GM23338 (cell line): ENCODE results near the gene ZFAND6. TPM values are rescaled to one million over a fixed set of nuclear protein-coding genes. Genes with fewer than 3 reads are reported as not detected.
"Not testable (repeated sequence)": the region's sequence is repeated elsewhere in the genome, so short reads cannot be mapped to it uniquely, and the experiment has no call there.

Source experiments
- ATAC-seq: fragments of 200-7000 bp; cut with Tn5 transposase; 3 replicates; pipeline ENCODE4 v1.9.1; 2020
- DNase-seq: peaks from one replicate; pipeline ENCODE4 v3.0.0-alpha.2; 2015; ENCODE audit warnings: low spot score
- H2AFZ ChIP-seq: fragments of 200-600 bp; sonication (generic); 2 replicates; pipeline ENCODE4 v1.8.0; 2016; ENCODE audit warnings: antibody characterized with exemption, mild to moderate bottlenecking, moderate library complexity
- H3F3A ChIP-seq: fragments of 200-600 bp; sonication (generic); replicated peaks from 2 replicates; pipeline ENCODE4 v1.8.0; 2017; ENCODE audit warnings: antibody characterized with exemption, mixed run types, low read depth
- H3K27ac ChIP-seq: fragments of 200-600 bp; sonication (generic); 2 replicates; pipeline ENCODE4 v1.6.1; 2016; ENCODE audit warnings: low read depth
- H3K27me3 ChIP-seq: fragments of 200-600 bp; sonication (generic); 2 replicates; pipeline ENCODE4 v1.8.0; 2016; ENCODE audit warnings: mild to moderate bottlenecking, mixed run types, moderate library complexity; ENCODE audit not compliant: insufficient read depth
- H3K36me3 ChIP-seq: fragments of 200-600 bp; sonication (generic); 2 replicates; pipeline ENCODE4 v1.8.0; 2016; ENCODE audit warnings: mild to moderate bottlenecking; ENCODE audit not compliant: insufficient read depth
- H3K4me1 ChIP-seq: fragments of 200-600 bp; sonication (generic); 2 replicates; pipeline ENCODE4 v1.8.0; 2016; ENCODE audit warnings: mild to moderate bottlenecking, moderate library complexity; ENCODE audit not compliant: insufficient read depth
- H3K4me2 ChIP-seq: fragments of 200-600 bp; sonication (generic); 2 replicates; pipeline ENCODE4 v1.7.1; 2017; ENCODE audit warnings: mixed run types
- H3K4me3 ChIP-seq: fragments of 200-600 bp; sonication (generic); 2 replicates; pipeline ENCODE4 v1.6.1; 2016; ENCODE audit warnings: mixed run types
- H3K79me2 ChIP-seq: fragments of 200-600 bp; sonication (generic); replicated peaks from 2 replicates; pipeline ENCODE4 v1.8.0; 2017; ENCODE audit warnings: mild to moderate bottlenecking; ENCODE audit not compliant: insufficient read depth
- H3K9me2 ChIP-seq: fragments of 200-600 bp; sonication (generic); 2 replicates; pipeline ENCODE4 v1.8.0; 2017; ENCODE audit not compliant: insufficient read depth
- H4K20me1 ChIP-seq: fragments of 200-600 bp; sonication (generic); replicated peaks from 2 replicates; pipeline ENCODE4 v1.8.0; 2017; ENCODE audit warnings: mild to moderate bottlenecking; ENCODE audit not compliant: insufficient read depth
- H3K27ac Mint-ChIP-seq: 2 replicates; pipeline ENCODE4 v1.8.0; 2020; ENCODE audit warnings: inconsistent platforms, mild to moderate bottlenecking, moderate library complexity, mixed read lengths
- H3K27me3 Mint-ChIP-seq: 3 replicates; pipeline ENCODE4 v1.8.0; 2022; ENCODE audit warnings: low read depth, mild to moderate bottlenecking, moderate library complexity, mixed read lengths, inconsistent platforms; ENCODE audit not compliant: insufficient read depth, poor library complexity
- H3K36me3 Mint-ChIP-seq: 3 replicates; pipeline ENCODE4 v1.8.0; 2021; ENCODE audit warnings: low read depth, mild to moderate bottlenecking, inconsistent platforms, moderate library complexity, mixed read lengths
- H3K4me1 Mint-ChIP-seq: 3 replicates; pipeline ENCODE4 v1.8.0; 2020; ENCODE audit warnings: mild to moderate bottlenecking, inconsistent platforms, mixed read lengths
- H3K4me3 Mint-ChIP-seq: 3 replicates; pipeline ENCODE4 v1.8.0; 2021; ENCODE audit warnings: moderate library complexity, mild to moderate bottlenecking, inconsistent platforms, mixed read lengths
- H3K9me3 Mint-ChIP-seq: 3 replicates; pipeline ENCODE4 v1.8.0; 2020; ENCODE audit warnings: moderate library complexity, mild to moderate bottlenecking, inconsistent platforms, mixed read lengths
- CREB1 ChIP-seq: fragments of 250-450 bp; sonication (Bioruptor Pico); IDR thresholded peaks from 2 replicates; pipeline ENCODE4 v1.5.0; 2020; ENCODE audit warnings: low read depth, mild to moderate bottlenecking, moderate library complexity
- EZH2 ChIP-seq: fragments of 200-600 bp; sonication (generic); IDR thresholded peaks from one replicate; pipeline ENCODE4 v1.8.0; 2017; ENCODE audit warnings: antibody characterized with exemption, mild to moderate bottlenecking, low read depth; ENCODE audit not compliant: unreplicated experiment
- EZH2phosphoT487 ChIP-seq: fragments of 200-600 bp; sonication (generic); IDR thresholded peaks from one replicate; pipeline ENCODE4 v1.8.1; 2018; ENCODE audit warnings: antibody characterized with exemption; ENCODE audit not compliant: unreplicated experiment
- JUNB ChIP-seq: IDR thresholded peaks from one replicate; pipeline ENCODE4 v1.6.1; 2016; ENCODE audit warnings: antibody characterized with exemption; ENCODE audit not compliant: unreplicated experiment
- NANOG ChIP-seq: IDR thresholded peaks from 2 replicates; pipeline ENCODE4 v1.6.1; 2016; ENCODE audit warnings: antibody characterized with exemption, borderline replicate concordance
- POLR2AphosphoS5 ChIP-seq: IDR thresholded peaks from 2 replicates; pipeline ENCODE4 v1.6.1; 2016; ENCODE audit warnings: antibody characterized with exemption, low read depth
- STAT1 ChIP-seq: IDR thresholded peaks from one replicate; pipeline ENCODE4 v1.6.1; 2016; ENCODE audit warnings: antibody characterized with exemption; ENCODE audit not compliant: unreplicated experiment
- ZNF331 ChIP-seq: fragments of 250-450 bp; sonication (Bioruptor Pico); IDR thresholded peaks from 2 replicates; pipeline ENCODE4 v1.5.0; 2020; ENCODE audit warnings: low read depth, mild to moderate bottlenecking, moderate library complexity
- polyA plus RNA-seq: library from polyadenylated mRNA; unstranded; fragments of >200 nt; fragmentation: Nextera tagmentation; extraction: Ambion mirVana; gene quantifications from 2 replicates; pipeline ENCODE4 v1.2.1, GENCODE V29; 2016
- total RNA-seq: library from RNA; depleted of rRNA; stranded (reverse); fragments of >200 nt; shearing (Covaris generic); gene quantifications from 2 replicates; pipeline ENCODE4 v1.2.3, GENCODE V29; 2014
- TF ChIP-seq, protein P1 (sequence below): fragments of 250-450 bp; sonication (Bioruptor Pico); IDR thresholded peaks from 2 replicates; pipeline ENCODE4 v1.5.0; 2020; ENCODE audit warnings: mild to moderate bottlenecking, moderate library complexity
- TF ChIP-seq, protein P2 (sequence below): IDR thresholded peaks from one replicate; pipeline ENCODE4 v1.6.1; 2018; ENCODE audit warnings: antibody characterized with exemption; ENCODE audit not compliant: unreplicated experiment
- TF ChIP-seq, protein P3 (sequence below), 2 experiments: fragments of 200-600 bp in 1 of 2; sonication (generic) in 1 of 2; conservative IDR thresholded peaks; 2 replicates each; pipeline versions ENCODE4 v1.5.1 to v1.6.1; 2016 to 2017; ENCODE audit warnings: antibody characterized with exemption in 2 of 2, low read depth in 2 of 2, mild to moderate bottlenecking in 2 of 2, moderate library complexity in 1 of 2

Gene ZFAND6
- total and polyA plus RNA-seq, 2 experiments from 2014 or later: 205 to 292 TPM

DNA sequence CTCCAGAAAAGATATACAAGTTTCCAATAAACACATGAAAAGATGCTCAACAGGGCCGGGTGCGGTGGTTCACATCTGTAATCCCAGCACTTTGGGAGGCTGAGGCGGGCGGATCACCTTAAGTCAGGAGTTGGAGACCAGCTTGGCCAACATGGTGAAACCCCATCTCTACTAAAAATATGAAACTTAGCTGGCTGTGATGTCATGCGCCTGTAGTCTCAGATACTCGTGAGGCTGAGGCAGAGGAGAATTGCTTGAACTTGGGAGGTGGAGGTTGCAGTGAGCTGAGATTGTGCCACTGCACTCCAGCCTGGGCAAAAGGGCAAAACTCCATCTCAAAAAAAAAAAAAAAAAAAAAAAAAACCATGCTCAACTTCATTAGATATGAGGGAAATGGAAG lies 67.8 kb downstream of the ZFAND6 start:
- H3K36me3 ChIP-seq, H2AFZ ChIP-seq, H3K4me1 Mint-ChIP-seq, H3K4me1 ChIP-seq, H3K27me3 Mint-ChIP-seq, H3K9me2 ChIP-seq, H3K9me3 Mint-ChIP-seq, ATAC-seq, H3K27me3 ChIP-seq, H3K4me2 ChIP-seq, H3F3A ChIP-seq, H3K27ac ChIP-seq, H3K4me3 ChIP-seq, H3K79me2 ChIP-seq, H3K27ac Mint-ChIP-seq, DNase-seq, H3K4me3 Mint-ChIP-seq: not testable (repeated sequence)
- H4K20me1 ChIP-seq: peaks cover 13% of the 10 kb centered on the region; the same call in 1 of the 2 replicates
- H3K36me3 Mint-ChIP-seq: peaks cover 28% of the 10 kb centered on the region

DNA sequence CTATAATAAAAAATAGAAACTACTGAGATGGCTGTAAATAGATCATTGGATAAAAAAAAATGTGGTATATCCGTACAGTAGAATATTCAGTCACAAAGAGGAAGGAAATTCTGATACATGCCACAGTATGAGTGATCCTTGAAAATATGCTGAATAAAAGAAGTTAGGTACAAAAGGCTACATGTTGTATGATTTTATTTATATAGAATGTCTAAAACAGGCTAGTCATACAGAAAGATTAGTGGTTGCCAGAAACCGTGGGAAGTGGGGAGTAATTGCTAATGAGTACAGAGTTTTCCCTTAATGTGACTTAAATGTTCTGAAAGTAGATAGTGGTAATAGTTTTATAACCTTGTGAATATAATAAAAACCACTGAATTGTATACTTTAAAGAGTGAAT lies 68.4 kb downstream of the ZFAND6 start:
- ATAC-seq (no peak), DNase-seq (no peak)
- Mint-ChIP-seq H3K27me3 (no peaks in the 10 kb centered on the region), H3K4me1 (no peaks in the 10 kb centered on the region), H3K9me3 (no peaks in the 10 kb centered on the region), H3K36me3 (peaks cover 23% of the 10 kb centered on the region), H3K4me3 (no peak overlapping the region), H3K27ac (no peak overlapping the region)
- Histone ChIP-seq H3K79me2 (no peaks in the 10 kb centered on the region), H3K9me2 (no peaks in the 10 kb centered on the region), H3K4me3 (no peak overlapping the region), H3K27me3 (no peaks in the 10 kb centered on the region), H2AFZ (no peak overlapping the region), H3F3A (no peaks in the 10 kb centered on the region), H3K27ac (no peak overlapping the region), H3K4me1 (no peaks in the 10 kb centered on the region), H3K4me2 (no peak overlapping the region), H4K20me1 (peaks cover 13% of the 10 kb centered on the region; the same call in 1 of the 2 replicates), H3K36me3 (peaks cover 7% of the 10 kb centered on the region; the same call in 1 of the 2 replicates)
- TF ChIP-seq ZNF331 (CRISPR knock-in tag) (no peak), POLR2AphosphoS5 (no peak), NANOG (no peak), EZH2 (no peak), EZH2phosphoT487 (no peak), JUNB (no peak), STAT1 (no peak), CREB1 (no peak)
- TF ChIP-seq, protein P1, sequence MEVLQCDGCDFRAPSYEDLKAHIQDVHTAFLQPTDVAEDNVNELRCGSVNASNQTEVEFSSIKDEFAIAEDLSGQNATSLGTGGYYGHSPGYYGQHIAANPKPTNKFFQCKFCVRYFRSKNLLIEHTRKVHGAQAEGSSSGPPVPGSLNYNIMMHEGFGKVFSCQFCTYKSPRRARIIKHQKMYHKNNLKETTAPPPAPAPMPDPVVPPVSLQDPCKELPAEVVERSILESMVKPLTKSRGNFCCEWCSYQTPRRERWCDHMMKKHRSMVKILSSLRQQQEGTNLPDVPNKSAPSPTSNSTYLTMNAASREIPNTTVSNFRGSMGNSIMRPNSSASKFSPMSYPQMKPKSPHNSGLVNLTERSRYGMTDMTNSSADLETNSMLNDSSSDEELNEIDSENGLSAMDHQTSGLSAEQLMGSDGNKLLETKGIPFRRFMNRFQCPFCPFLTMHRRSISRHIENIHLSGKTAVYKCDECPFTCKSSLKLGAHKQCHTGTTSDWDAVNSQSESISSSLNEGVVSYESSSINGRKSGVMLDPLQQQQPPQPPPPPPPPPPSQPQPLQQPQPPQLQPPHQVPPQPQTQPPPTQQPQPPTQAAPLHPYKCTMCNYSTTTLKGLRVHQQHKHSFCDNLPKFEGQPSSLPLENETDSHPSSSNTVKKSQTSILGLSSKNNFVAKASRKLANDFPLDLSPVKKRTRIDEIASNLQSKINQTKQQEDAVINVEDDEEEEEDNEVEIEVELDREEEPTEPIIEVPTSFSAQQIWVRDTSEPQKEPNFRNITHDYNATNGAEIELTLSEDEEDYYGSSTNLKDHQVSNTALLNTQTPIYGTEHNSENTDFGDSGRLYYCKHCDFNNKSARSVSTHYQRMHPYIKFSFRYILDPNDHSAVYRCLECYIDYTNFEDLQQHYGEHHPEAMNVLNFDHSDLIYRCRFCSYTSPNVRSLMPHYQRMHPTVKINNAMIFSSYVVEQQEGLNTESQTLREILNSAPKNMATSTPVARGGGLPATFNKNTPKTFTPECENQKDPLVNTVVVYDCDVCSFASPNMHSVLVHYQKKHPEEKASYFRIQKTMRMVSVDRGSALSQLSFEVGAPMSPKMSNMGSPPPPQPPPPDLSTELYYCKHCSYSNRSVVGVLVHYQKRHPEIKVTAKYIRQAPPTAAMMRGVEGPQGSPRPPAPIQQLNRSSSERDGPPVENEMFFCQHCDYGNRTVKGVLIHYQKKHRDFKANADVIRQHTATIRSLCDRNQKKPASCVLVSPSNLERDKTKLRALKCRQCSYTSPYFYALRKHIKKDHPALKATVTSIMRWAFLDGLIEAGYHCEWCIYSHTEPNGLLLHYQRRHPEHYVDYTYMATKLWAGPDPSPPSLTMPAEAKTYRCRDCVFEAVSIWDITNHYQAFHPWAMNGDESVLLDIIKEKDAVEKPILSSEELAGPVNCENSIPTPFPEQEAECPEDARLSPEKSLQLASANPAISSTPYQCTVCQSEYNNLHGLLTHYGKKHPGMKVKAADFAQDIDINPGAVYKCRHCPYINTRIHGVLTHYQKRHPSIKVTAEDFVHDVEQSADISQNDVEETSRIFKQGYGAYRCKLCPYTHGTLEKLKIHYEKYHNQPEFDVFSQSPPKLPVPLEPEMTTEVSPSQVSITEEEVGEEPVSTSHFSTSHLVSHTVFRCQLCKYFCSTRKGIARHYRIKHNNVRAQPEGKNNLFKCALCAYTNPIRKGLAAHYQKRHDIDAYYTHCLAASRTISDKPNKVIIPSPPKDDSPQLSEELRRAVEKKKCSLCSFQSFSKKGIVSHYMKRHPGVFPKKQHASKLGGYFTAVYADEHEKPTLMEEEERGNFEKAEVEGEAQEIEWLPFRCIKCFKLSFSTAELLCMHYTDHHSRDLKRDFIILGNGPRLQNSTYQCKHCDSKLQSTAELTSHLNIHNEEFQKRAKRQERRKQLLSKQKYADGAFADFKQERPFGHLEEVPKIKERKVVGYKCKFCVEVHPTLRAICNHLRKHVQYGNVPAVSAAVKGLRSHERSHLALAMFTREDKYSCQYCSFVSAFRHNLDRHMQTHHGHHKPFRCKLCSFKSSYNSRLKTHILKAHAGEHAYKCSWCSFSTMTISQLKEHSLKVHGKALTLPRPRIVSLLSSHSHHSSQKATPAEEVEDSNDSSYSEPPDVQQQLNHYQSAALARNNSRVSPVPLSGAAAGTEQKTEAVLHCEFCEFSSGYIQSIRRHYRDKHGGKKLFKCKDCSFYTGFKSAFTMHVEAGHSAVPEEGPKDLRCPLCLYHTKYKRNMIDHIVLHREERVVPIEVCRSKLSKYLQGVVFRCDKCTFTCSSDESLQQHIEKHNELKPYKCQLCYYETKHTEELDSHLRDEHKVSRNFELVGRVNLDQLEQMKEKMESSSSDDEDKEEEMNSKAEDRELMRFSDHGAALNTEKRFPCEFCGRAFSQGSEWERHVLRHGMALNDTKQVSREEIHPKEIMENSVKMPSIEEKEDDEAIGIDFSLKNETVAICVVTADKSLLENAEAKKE (CRISPR knock-in tag): no peak
- TF ChIP-seq, protein P2, sequence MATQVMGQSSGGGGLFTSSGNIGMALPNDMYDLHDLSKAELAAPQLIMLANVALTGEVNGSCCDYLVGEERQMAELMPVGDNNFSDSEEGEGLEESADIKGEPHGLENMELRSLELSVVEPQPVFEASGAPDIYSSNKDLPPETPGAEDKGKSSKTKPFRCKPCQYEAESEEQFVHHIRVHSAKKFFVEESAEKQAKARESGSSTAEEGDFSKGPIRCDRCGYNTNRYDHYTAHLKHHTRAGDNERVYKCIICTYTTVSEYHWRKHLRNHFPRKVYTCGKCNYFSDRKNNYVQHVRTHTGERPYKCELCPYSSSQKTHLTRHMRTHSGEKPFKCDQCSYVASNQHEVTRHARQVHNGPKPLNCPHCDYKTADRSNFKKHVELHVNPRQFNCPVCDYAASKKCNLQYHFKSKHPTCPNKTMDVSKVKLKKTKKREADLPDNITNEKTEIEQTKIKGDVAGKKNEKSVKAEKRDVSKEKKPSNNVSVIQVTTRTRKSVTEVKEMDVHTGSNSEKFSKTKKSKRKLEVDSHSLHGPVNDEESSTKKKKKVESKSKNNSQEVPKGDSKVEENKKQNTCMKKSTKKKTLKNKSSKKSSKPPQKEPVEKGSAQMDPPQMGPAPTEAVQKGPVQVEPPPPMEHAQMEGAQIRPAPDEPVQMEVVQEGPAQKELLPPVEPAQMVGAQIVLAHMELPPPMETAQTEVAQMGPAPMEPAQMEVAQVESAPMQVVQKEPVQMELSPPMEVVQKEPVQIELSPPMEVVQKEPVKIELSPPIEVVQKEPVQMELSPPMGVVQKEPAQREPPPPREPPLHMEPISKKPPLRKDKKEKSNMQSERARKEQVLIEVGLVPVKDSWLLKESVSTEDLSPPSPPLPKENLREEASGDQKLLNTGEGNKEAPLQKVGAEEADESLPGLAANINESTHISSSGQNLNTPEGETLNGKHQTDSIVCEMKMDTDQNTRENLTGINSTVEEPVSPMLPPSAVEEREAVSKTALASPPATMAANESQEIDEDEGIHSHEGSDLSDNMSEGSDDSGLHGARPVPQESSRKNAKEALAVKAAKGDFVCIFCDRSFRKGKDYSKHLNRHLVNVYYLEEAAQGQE: no peak
- TF ChIP-seq, protein P3, sequence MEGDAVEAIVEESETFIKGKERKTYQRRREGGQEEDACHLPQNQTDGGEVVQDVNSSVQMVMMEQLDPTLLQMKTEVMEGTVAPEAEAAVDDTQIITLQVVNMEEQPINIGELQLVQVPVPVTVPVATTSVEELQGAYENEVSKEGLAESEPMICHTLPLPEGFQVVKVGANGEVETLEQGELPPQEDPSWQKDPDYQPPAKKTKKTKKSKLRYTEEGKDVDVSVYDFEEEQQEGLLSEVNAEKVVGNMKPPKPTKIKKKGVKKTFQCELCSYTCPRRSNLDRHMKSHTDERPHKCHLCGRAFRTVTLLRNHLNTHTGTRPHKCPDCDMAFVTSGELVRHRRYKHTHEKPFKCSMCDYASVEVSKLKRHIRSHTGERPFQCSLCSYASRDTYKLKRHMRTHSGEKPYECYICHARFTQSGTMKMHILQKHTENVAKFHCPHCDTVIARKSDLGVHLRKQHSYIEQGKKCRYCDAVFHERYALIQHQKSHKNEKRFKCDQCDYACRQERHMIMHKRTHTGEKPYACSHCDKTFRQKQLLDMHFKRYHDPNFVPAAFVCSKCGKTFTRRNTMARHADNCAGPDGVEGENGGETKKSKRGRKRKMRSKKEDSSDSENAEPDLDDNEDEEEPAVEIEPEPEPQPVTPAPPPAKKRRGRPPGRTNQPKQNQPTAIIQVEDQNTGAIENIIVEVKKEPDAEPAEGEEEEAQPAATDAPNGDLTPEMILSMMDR (conservative IDR thresholded peaks at IDR 0.05; ENCODE audit: low read depth in 2 of 2): no peak
